NCI-H2227 treated with DMSO at 0.1 percent for 48 hours (cell line): ENCODE data around the gene RAB31.
"Not testable (repeated sequence)": the region's sequence is repeated elsewhere in the genome, so short reads cannot be mapped to it uniquely, and the experiment has no call there.

Experiments
- DNase-seq: peaks from one replicate; lab custom pipeline; 2025; lab: John Stamatoyannopoulos, UW

The RAB31 gene

GRCh38 chr18:9891515-9891914 lies 183.4 kb downstream of the RAB31 start:
- not testable (repeated sequence) for DNase-seq

DNA sequence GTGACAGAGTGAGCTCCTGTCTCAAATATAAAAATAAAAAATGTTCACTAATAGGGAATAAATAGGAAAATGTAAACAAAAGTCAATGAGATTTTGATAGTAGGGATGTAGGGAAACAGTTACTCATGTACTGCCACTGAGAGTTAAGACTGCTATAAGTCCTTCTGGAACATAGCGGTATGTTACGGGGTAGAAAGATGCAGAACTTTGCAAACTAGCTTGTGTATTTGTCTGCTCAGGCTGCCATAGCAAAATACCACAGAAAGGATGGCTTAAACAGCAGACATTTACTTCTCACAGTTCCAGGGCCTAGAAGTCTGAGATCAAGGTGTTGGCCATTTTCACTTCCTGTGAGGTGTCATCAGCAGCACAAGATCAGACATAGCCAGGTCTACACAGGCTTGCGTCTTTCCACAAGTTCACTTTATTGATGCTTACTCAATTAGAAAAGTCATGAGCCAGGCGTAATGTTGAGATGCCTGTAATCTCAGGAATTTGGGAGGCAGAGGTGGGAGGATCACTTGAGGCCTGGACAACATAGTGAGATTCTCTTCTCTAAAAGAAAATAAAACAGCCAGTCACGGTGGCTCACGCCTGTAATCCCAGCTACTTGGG lies 186.5 kb downstream of the RAB31 start:
- DNase-seq = no peak

GRCh38 chr18:9897129-9897528 lies 189.0 kb downstream of the RAB31 start:
- DNase-seq = no peak

- not testable (repeated sequence) for DNase-seq
Measured at GRCh38 chr18:9897787-9898291, 189.7 kb downstream of the RAB31 start.

GRCh38 chr18:9898792-9899549 lies 190.9 kb downstream of the RAB31 start:
- DNase-seq = peak; percentile 73

DNA sequence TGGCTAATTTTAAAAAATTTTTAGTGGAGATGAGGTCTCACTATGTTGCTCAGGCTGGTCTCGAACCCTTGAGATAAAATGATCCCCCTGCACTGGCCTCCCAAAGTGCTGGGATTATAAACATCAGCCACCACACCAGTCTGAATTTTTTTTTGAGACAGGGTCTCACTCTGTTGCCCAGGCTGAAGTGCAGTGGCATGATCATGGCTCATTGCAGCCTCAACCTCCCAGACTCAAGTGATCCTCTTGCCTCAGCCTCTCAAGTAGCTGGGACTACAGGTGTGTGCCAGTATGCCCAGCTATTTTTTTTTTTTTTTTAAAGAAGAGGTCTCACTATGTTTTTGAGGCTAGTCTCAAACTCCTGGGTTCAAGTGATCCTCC lies 191.4 kb downstream of the RAB31 start:
- not testable (repeated sequence) for DNase-seq

DNA sequence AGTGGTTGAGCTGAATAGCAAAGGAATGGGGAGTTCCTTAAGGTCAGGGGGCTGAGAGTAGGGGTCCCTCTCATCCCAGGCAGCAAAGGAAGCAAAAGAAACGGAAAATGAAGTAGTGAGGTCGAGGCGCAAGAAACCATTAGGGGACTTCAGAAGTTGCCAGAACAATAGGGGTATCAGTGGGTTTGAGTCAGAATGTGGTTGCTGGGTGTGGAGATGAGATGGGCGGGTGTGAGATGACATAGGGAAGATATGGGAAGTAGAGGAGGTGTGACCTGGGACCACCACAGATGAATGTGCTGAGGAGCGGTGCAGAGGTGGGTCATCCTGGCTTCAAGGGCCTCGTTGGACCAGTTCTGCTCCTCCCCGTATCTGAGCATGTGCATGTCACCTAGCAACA lies 192.6 kb downstream of the RAB31 start:
- no peak for DNase-seq

- no peak for DNase-seq
Measured at GRCh38 chr18:9901377-9901776, 193.3 kb downstream of the RAB31 start.

- not testable (repeated sequence) for DNase-seq
Measured at GRCh38 chr18:9902264-9902663, 194.2 kb downstream of the RAB31 start.

DNA sequence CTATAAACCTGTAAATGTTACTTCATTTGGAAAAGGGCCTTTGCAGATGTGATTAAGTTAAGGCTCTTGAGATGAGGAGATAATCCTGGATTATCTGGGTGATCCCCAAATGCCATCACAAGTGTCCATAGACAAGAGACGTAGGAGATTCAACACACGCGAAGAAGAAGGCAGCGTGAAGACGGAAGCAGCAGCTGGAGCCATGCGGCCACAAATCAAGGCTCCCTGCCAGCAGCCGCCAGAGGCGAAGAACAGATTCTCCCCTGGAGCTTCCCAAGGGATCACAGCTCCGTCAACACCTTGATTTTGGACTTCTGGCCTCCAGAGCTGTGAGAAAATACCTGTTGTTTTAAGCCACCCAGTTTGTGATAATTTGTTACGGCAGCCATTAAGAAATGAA lies 194.7 kb downstream of the RAB31 start:
- no peak for DNase-seq

GRCh38 chr18:9905401-9905922 lies 197.4 kb downstream of the RAB31 start:
- no peak for DNase-seq

- DNase-seq = no peak
Measured at GRCh38 chr18:9906481-9906880, 198.4 kb downstream of the RAB31 start.

DNA sequence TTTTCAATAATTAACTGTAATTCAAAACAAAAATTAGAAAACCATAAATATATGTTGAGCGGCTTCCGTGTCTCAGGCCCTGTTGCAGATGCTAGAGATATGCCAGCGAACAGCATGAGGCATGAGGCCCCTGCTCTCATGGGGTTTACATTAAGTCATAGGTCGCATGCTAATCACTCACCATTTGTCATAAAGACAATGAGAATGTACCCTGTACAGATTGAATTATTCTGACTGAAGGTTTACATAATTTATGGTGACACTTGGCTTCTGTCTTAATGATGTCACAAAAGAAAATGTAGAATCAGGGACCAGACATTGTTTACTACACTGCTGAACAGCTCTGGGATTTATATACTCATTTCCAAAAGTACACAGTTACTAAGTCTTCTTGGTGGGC lies 199.8 kb downstream of the RAB31 start:
- DNase-seq = no peak

DNA sequence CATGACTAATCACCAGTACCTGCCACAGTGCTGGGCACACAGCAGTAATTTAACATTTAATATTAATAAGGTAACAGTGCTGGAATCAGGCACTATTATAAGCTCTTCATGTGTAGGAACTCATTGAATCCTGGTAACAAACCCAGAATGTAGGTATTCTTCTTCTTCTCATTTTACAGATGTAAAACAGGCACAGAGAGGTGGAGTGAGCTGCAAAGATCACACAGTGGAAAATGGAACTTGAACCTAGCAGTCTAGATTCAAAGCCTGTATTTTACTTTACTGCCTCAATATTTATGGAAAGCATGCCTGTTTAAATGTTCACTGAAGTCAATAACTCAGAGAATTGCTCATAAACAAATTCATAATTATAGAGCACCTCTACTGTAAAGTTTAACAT lies 202.0 kb downstream of the RAB31 start:
- DNase-seq = no peak

DNA sequence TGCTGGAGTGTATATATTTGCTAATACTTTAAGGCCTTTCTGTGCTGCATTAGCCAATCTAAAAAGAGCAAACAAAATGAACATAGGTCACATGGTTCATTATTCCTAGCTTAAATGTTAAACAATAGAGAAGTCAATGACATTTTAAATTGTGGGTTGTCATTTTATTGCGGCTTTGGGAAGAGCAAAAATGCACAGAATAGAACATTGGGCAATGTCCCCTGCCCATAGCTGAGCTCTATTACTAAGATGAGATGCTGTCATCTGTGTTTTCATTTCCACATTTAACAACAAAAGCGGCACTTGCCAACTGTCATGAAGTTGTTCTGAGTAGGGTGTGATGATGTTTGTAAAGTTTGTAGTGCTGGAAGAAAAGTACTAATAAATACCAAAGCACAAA lies 202.6 kb downstream of the RAB31 start:
- no peak for DNase-seq

DNA sequence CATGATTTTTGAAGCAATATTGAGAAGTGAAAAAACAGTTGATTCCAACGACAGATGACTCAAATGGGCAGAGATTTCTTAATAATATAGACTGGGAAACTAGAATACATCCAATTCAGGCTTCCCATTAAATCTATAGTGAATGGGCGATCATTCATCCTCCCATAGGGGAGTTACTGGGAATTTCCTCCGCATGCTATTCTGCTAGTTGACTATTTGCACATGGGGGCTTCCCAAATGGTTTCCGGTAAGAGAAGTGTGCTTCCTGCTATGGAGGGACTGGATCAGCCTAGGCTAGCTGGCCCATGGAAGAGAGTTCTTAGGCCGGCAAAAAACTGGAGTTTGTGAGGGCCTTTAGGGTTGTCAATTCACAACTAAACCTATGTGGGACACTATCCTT lies 203.1 kb downstream of the RAB31 start:
- DNase-seq = no peak
